ENCODE measurements around the gene KCND3.

The KCND3 gene

DNA sequence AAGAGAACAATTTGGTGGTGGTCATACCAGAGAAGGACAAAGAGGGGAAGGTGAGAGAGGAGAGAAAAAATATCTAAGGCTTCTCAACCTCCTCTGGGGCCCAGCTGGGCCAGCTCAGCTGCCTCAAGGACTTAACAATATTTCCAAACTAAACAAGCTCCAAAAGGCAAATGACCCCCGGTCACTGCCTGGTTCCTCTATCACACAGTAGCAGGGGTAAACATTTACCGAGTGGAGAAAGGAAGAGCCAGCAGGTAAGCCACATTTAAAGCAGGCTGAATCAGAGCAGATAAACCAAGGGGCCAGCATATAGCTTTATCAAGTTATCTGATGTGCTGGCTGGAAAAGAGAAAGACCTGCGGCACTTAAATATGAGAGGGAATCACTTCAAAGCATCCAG lies 102.1 kb downstream of the KCND3 start:
- Histone ChIP-seq H3K27ac (no peak overlapping the region), H3K27me3 (no peaks in the 10 kb centered on the region), H4K20me1 (no peaks in the 10 kb centered on the region), H3K4me2 (no peak overlapping the region), H3K36me3 (no peaks in the 10 kb centered on the region), H3K4me3 (no peak overlapping the region), H3K4me1 (peaks cover 0 to 14% (median 4%) of the 10 kb centered on the region in 10 experiments; a peak in 5 of 20 replicates), H3K9me3 (replicated peaks in 1 of 11) (no peaks in the 10 kb centered on the region), H3K9ac (no peak overlapping the region)
- TF ChIP-seq Cebpa-rat (IDR thresholded peaks at IDR 0.05): no peak

DNA sequence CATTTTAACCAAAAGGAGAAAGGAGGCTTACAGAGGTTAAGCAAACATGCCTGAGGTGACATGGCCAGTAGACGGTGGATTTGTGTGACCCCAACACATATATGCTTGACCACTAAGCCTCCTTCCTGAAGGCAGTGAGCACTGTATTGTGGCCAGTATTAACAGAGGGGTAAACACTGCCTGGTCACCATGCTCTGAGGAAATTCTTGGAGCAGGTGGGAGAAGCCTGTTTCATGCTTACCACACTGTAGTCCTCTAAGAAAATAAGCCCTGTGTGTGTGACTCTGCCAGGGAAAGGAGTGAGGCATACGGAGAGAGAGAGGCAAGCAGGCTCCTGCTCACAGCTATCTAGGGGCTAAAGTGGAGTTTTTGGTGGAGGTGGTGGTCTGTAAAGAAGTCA lies 102.7 kb downstream of the KCND3 start:
- Histone ChIP-seq H3K4me1 (peaks cover 0 to 15% (median 4%) of the 10 kb centered on the region in 10 experiments; a peak in 5 of 20 replicates), H3K9ac (no peak overlapping the region), H3K9me3 (replicated peaks in 1 of 11) (no peaks in the 10 kb centered on the region), H3K4me2 (no peak overlapping the region), H3K4me3 (no peak overlapping the region), H3K27ac (no peak overlapping the region), H3K36me3 (no peaks in the 10 kb centered on the region), H3K27me3 (no peaks in the 10 kb centered on the region), H4K20me1 (no peaks in the 10 kb centered on the region)
- no peak for TF ChIP-seq Cebpa-rat (IDR thresholded peaks at IDR 0.05)

DNA sequence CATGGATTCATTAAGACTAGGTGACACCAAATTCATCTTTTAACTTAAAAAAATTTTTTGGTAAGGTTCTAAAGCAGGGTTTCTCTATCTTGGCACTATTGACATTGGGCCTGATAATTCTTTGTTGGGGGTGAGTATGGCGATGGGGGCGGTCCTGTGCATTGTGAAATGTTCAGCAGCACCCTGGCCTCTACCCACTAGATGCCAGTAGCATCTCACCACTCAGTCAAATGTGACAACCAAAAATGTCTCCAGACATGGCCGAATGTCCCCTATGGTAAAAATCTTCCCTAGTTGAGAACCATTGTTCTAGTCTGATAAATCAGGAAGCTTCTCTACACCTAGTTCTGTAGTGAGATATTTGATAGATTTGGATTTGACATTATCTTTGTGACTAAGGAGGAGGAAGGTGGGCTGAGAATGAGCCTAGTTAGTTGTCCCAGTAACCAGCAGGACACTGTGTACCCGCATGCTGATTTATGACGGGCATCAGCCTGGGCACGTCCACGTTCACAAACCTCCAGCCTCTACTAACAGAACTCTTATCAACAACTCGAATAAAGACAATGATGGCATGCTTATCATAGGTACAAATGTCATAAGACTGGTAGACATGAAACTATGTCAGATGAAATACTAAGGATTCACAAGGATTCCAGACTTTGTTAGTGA lies 104.6 kb downstream of the KCND3 start:
- H4K20me1 ChIP-seq: no peaks in the 10 kb centered on the region
- H3K9ac ChIP-seq: no peak overlapping the region
- H3K9me3 ChIP-seq (replicated peaks in 1 of 11): no peaks in the 10 kb centered on the region
- H3K27me3 ChIP-seq: no peaks in the 10 kb centered on the region
- H3K27ac ChIP-seq: no peak overlapping the region
- no peaks in the 10 kb centered on the region for H3K36me3 ChIP-seq
- H3K4me2 ChIP-seq: no peak overlapping the region
- no peak for TF ChIP-seq Cebpa-rat (IDR thresholded peaks at IDR 0.05)
- no peak overlapping the region for H3K4me3 ChIP-seq
- H3K4me1 ChIP-seq: peaks cover 0 to 15% (median 4%) of the 10 kb centered on the region in 10 experiments; a peak in 5 of 20 replicates

DNA sequence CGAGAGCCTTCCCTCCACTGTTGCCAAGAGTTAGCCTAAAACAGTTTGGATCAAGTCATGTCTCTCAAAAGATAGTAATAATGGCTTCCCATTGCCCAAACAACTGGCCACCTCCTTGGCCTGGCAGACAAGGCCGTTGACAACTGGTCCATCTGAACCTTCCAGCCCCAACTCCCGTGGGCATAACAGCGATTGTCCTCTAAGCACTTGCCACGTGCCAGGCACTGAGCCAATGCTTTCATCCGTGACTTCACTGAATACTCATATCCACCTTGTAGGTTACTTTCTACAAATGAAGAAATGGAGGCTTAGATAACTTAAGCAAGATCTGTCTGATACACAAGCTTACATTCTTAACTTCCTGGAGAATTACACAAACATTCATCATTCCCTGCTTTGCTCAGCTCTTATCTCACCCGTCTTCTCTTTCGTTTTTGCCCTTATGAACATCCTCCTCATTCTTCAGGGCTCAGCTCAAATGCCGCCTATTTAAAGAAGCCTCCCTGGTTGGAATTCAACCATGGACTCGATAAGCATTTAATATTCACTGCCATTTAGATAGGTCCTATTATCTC lies 106.4 kb downstream of the KCND3 start:
- TF ChIP-seq Cebpa-rat (IDR thresholded peaks at IDR 0.05): no peak
- no peaks in the 10 kb centered on the region for H3K36me3 ChIP-seq
- H3K4me2 ChIP-seq: peak overlapping the region in 5 of 11 experiments; percentile 2 to 36 (median 22); a peak in 7 of 22 replicates
- no peaks in the 10 kb centered on the region for H3K9me3 ChIP-seq (replicated peaks in 1 of 11)
- no peak overlapping the region for H3K27ac ChIP-seq
- no peaks in the 10 kb centered on the region for H4K20me1 ChIP-seq
- no peak overlapping the region for H3K4me3 ChIP-seq
- no peak overlapping the region for H3K9ac ChIP-seq
- H3K4me1 ChIP-seq: peaks cover 0 to 10% (median 0%) of the 10 kb centered on the region in 10 experiments; a peak in 4 of 20 replicates
- H3K27me3 ChIP-seq: no peaks in the 10 kb centered on the region

DNA sequence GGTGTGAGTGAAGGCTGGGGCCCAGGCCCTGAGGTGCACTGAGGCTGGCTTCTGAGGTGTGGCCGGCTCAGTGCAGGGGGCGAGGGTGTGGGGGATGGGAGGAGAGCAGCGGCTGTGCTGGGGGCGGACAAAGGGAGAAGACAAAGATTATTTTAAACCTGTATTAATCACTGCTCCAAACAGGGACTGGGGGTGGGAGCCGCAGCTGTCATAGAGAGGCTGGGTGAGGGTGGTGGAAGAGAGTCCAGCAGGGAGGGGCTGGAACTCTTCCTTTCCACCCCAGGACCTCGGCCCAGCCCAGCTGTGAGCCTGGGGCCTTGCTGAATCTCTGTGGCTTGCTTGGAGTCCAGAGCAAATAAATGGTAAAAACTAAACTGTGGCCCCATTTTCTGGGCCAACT lies 106.9 kb downstream of the KCND3 start:
- no peak for TF ChIP-seq Cebpa-rat (IDR thresholded peaks at IDR 0.05)
- H3K9me3 ChIP-seq (replicated peaks in 1 of 11): no peaks in the 10 kb centered on the region
- no peak overlapping the region for H3K4me3 ChIP-seq
- H3K27me3 ChIP-seq: no peaks in the 10 kb centered on the region
- H3K4me1 ChIP-seq: peaks cover 0 to 10% (median 0%) of the 10 kb centered on the region in 10 experiments; a peak in 4 of 20 replicates
- H3K27ac ChIP-seq: no peak overlapping the region
- H3K9ac ChIP-seq: no peak overlapping the region
- peak overlapping the region in 5 of 11 experiments; percentile 2 to 36 (median 22); a peak in 7 of 22 replicates for H3K4me2 ChIP-seq
- H4K20me1 ChIP-seq: no peaks in the 10 kb centered on the region
- H3K36me3 ChIP-seq: no peaks in the 10 kb centered on the region

DNA sequence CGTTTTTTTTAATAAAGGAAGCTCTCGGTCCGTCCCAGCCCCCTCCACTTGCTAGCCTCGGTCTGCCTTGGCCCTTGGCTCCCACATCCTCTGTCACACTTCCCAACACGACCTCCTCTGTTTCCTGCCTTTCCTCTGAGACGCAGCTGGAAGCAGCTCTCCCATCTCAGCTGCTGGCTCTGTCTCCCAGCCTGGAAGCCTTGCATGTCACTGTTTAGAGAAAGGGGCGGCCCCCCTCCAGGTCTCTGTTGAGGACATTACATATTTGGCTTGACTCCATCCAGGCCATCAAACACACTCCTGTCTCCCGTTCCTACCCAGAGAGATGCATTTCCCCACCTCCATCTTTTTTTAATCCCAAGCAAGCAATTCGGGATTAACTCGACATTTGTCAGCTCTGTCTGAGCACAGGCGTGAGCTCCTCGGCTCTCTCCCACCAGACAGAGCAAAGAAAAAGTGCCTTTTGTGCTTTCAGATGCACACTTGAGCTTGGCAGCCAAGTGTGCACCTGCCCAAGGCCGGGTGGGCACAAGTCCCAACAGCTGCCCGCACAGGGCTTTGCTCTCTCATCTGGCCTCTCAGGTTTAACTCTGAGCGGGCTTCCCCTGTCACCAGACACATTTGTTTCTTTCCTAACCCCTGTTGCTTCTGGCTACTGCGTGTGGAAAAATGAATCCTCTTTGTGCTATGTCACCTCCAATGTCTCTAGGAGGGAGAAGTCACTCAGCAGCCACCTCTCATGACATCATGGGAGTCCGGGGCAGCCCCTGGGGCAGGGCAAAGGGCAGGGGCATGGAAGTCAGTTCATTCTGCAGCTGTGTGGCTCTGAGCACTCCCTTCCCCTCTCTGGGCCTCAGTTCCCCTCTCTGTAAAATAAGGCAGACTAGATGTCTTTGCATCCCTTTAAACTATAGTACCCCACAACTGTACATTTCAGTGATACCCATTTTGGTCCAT lies 108.3 kb downstream of the KCND3 start:
- H3K4me1 ChIP-seq: peaks cover 0 to 10% (median 0%) of the 10 kb centered on the region in 10 experiments; a peak in 4 of 20 replicates
- H3K4me3 ChIP-seq: no peak overlapping the region
- H4K20me1 ChIP-seq: no peaks in the 10 kb centered on the region
- H3K27me3 ChIP-seq: no peaks in the 10 kb centered on the region
- TF ChIP-seq Cebpa-rat (IDR thresholded peaks at IDR 0.05): no peak
- H3K4me2 ChIP-seq: no peak overlapping the region
- no peak overlapping the region for H3K27ac ChIP-seq
- no peaks in the 10 kb centered on the region for H3K36me3 ChIP-seq
- no peak overlapping the region for H3K9ac ChIP-seq
- H3K9me3 ChIP-seq (replicated peaks in 1 of 11): no peaks in the 10 kb centered on the region

DNA sequence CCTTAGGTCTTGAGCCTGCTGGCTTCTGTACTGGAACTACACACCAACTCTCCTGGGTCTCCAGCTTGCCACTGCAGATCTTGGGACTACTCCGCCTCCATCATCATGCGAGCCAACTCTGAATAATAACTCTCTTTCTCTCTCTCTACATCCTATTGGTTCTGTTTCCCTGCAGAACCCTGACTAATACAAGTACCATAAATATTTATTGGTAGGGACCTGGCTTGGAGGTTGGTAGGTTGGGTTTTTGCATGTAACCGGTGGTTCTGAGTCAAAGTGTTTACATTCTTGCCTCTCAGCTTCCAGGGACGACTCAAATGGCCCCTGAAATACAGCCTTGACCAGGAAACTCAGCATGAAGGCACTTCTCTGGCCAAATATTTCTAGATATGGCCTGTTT lies 110.4 kb downstream of the KCND3 start:
- TF ChIP-seq Cebpa-rat (IDR thresholded peaks at IDR 0.05): no peak
- Histone ChIP-seq H3K27ac (no peak overlapping the region), H3K36me3 (no peaks in the 10 kb centered on the region), H3K9me3 (replicated peaks in 1 of 11) (no peaks in the 10 kb centered on the region), H3K27me3 (no peaks in the 10 kb centered on the region), H3K4me2 (no peak overlapping the region), H4K20me1 (no peaks in the 10 kb centered on the region), H3K9ac (no peak overlapping the region), H3K4me1 (peaks cover 0 to 10% (median 0%) of the 10 kb centered on the region in 10 experiments; a peak in 4 of 20 replicates), H3K4me3 (no peak overlapping the region)

DNA sequence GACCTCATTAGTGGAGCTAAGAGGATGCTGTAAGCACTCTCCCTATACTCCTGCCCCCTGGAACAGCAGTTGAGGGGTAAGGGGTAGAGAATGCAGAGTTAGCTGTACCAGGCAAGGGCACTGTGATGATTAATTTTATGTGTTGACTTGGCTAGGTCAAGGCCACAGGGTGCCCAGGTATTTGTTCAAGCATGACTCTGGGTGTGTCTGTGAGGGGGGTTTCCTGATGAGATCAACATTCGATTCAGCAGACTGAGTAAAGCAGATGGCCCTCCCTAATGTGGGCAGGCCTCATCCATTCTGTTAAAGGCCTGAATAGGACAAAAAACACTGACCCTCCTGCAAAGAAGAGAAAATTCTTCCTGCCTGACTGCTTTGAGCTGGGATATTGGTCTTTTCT lies 110.8 kb downstream of the KCND3 start:
- peaks cover 0 to 10% (median 0%) of the 10 kb centered on the region in 10 experiments; a peak in 4 of 20 replicates for H3K4me1 ChIP-seq
- TF ChIP-seq Cebpa-rat (IDR thresholded peaks at IDR 0.05): no peak
- H4K20me1 ChIP-seq: no peaks in the 10 kb centered on the region
- H3K4me3 ChIP-seq: no peak overlapping the region
- no peaks in the 10 kb centered on the region for H3K27me3 ChIP-seq
- no peak overlapping the region for H3K4me2 ChIP-seq
- no peaks in the 10 kb centered on the region for H3K36me3 ChIP-seq
- no peak overlapping the region for H3K27ac ChIP-seq
- no peak overlapping the region for H3K9ac ChIP-seq
- no peaks in the 10 kb centered on the region for H3K9me3 ChIP-seq (replicated peaks in 1 of 11)

DNA sequence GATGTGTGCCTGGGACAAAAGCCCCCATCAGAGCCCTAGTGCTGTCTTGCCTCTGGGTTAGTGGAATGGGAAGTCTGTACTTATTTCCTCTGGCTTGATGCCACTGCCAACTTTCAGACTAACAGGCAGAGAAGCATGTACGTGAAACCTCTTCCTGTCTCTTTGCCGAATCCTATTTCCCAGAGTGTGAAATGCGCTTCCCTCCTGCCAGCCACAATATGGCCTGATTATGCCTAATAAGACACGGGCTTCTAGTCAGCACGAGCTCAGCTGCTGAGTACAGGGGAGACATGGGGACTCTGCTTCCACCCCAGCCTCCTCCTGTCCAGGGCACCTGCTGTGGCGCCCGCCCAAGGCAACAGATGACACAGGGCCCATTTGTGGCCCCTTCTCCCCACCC lies 111.4 kb downstream of the KCND3 start:
- Histone ChIP-seq H3K27ac (no peak overlapping the region), H3K4me1 (peaks cover 0 to 9% (median 0%) of the 10 kb centered on the region in 10 experiments; a peak in 4 of 20 replicates), H3K4me3 (no peak overlapping the region), H3K27me3 (no peaks in the 10 kb centered on the region), H3K9me3 (replicated peaks in 1 of 11) (no peaks in the 10 kb centered on the region), H3K9ac (no peak overlapping the region), H3K4me2 (no peak overlapping the region), H3K36me3 (no peaks in the 10 kb centered on the region), H4K20me1 (no peaks in the 10 kb centered on the region)
- no peak for TF ChIP-seq Cebpa-rat (IDR thresholded peaks at IDR 0.05)
